ENCODE results near the gene HBZ.
"Not testable (repeated sequence)": the region's sequence is repeated elsewhere in the genome, so short reads cannot be mapped to it uniquely, and the experiment has no call there.

HBZ gene

GRCh38 chr16:180101-180675, 27.7 kb downstream of the HBZ start, which contains the start of gene HBQ1:
Gene HBQ1, plus strand, starts transcription at chr16:180459. Its CDS starts 28 bp downstream, at chr16:180487.
- DNase-seq = peak; percentile 31

GRCh38 chr16:180681-181564, 28.5 kb downstream of the HBZ start:
- DNase-seq = no peak

- peak; percentile 79 for DNase-seq
These were observed 29.1 kb downstream of the HBZ start for GRCh38 chr16:181565-182021.

- DNase-seq = no peak
These were observed 30.6 kb downstream of the HBZ start for GRCh38 chr16:183005-183404.

GRCh38 chr16:185213-185612, 32.8 kb downstream of the HBZ start:
- DNase-seq = no peak

- DNase-seq = no peak
These were observed 33.2 kb downstream of the HBZ start for GRCh38 chr16:185691-186090.

- no peak for DNase-seq
These were observed 34.9 kb downstream of the HBZ start for GRCh38 chr16:187330-187729.

GRCh38 chr16:188674-189073, 36.2 kb downstream of the HBZ start:
- no peak for DNase-seq

- no peak for DNase-seq
These were observed 37.3 kb downstream of the HBZ start for GRCh38 chr16:189604-190186.

GRCh38 chr16:191831-192230, 39.4 kb downstream of the HBZ start:
- DNase-seq = no peak

- DNase-seq = no peak
These were observed 40.2 kb downstream of the HBZ start for GRCh38 chr16:192686-193085.

- no peak for DNase-seq
These were observed 41.0 kb downstream of the HBZ start for GRCh38 chr16:193441-193840.

- DNase-seq = no peak
These were observed 42.1 kb downstream of the HBZ start for GRCh38 chr16:194516-194915.

- DNase-seq = no peak
These were observed 47.9 kb downstream of the HBZ start for GRCh38 chr16:200388-200787.

GRCh38 chr16:203246-203645, 50.8 kb downstream of the HBZ start:
- DNase-seq = no peak

- not testable (repeated sequence) for DNase-seq
These were observed 51.6 kb downstream of the HBZ start for GRCh38 chr16:204046-204445.
